ENCODE results near the gene GSG1.

GSG1 gene

DNA sequence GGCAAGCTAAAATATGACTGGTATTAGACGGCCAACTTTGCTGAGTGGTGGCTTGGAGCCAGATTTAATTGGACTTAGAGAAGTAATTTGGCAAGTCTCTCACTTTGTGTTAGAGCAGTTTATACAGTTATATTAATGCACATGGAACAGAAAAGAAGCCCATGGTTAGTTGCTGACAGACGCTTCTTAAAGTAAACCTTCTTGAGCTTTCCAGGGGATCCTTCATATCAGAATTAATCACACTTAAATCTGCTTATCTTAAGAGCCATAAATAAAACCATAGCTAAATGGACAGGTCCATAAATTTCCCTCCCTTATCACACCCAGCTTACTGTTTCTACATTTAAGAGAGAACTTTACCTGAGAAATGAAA lies 9.6 kb downstream of the GSG1 start:
- Mint-ChIP-seq H3K4me3 (no peak overlapping the region), H3K27ac (no peak overlapping the region)

GRCh38 chr12:13093191-13093847 lies 10.1 kb downstream of the GSG1 start:
- DNase-seq = no peak
- Mint-ChIP-seq H3K4me3 (no peak overlapping the region), H3K4me1 (peaks cover 13% of the 10 kb centered on the region), H3K27ac (no peak overlapping the region), H3K36me3 (ENCODE audit: low read depth) (peaks cover 6% of the 10 kb centered on the region), H3K9me3 (no peaks in the 10 kb centered on the region), H3K27me3 (ENCODE audit: low read depth, poor library complexity) (peaks cover 13% of the 10 kb centered on the region)
- TF ChIP-seq CTCF (IDR thresholded peaks at IDR 0.05) = no peak

More for the DNA sequence above, 9.6 kb downstream of the GSG1 start:
- H3K4me1 Mint-ChIP-seq = peaks cover 18% of the 10 kb centered on the region
- TF ChIP-seq CTCF (IDR thresholded peaks at IDR 0.05) = no peak
- H3K36me3 Mint-ChIP-seq (ENCODE audit: low read depth) = peaks cover 6% of the 10 kb centered on the region
- peaks cover 8% of the 10 kb centered on the region for H3K27me3 Mint-ChIP-seq (ENCODE audit: low read depth, poor library complexity)
- no peaks in the 10 kb centered on the region for H3K9me3 Mint-ChIP-seq
- no peak for DNase-seq

DNA sequence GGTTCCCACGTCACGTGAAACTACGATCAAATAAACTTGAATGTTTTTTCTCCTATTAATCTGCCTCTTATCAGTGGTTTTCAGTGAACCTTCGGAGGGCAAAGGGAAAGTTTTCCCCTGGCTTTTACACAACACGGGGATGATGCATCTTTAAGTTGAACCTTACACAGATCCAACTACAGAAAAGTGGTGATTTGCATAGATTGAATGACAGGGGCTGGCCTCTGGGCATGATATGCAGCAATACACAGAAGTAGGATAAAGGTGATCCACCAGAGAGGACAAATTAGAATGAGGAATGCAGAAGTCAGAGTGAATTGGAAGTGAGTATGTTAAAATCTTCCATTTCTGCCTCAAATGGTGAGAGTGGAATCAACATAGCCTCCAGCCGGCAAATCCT lies 11.6 kb downstream of the GSG1 start:
- Mint-ChIP-seq H3K36me3 (ENCODE audit: low read depth) (peaks cover 10% of the 10 kb centered on the region), H3K27ac (peak overlapping the region; percentile 60), H3K4me3 (no peak overlapping the region), H3K4me1 (peaks cover 4% of the 10 kb centered on the region), H3K9me3 (no peaks in the 10 kb centered on the region), H3K27me3 (ENCODE audit: low read depth, poor library complexity) (peaks cover 18% of the 10 kb centered on the region)
- no peak for DNase-seq
- TF ChIP-seq CTCF (IDR thresholded peaks at IDR 0.05) = no peak

- H3K4me3 Mint-ChIP-seq = no peak overlapping the region
- peaks cover 17% of the 10 kb centered on the region for H3K36me3 Mint-ChIP-seq (ENCODE audit: low read depth)
- DNase-seq = no peak
- H3K4me1 Mint-ChIP-seq = peaks cover 15% of the 10 kb centered on the region
- no peak for TF ChIP-seq CTCF (IDR thresholded peaks at IDR 0.05)
- no peaks in the 10 kb centered on the region for H3K9me3 Mint-ChIP-seq
- no peak overlapping the region for H3K27ac Mint-ChIP-seq
- H3K27me3 Mint-ChIP-seq (ENCODE audit: low read depth, poor library complexity) = peaks cover 18% of the 10 kb centered on the region
Measured at GRCh38 chr12:13090054-13090453, 13.4 kb downstream of the GSG1 start.

DNA sequence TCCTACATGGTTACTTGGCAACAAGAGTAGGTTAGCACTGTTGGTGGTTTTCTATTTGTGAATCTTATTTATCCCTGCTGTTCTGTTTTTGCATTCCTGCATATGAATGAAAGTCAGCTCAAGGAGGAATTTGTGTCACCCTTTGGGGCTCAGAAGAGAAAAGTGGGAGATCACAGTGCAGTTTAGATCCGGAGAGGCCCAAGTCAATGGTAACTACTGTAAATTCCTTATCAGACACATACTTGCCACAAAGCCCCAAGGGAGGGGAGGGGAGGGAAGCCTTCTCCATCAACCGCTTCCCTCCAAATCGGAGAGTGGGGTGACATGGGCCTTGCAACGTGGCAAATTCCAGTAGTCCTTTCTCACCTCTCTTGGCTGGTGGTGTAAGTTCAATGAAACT lies 15.0 kb downstream of the GSG1 start:
- Mint-ChIP-seq H3K9me3 (no peaks in the 10 kb centered on the region), H3K27ac (no peak overlapping the region), H3K4me1 (peaks cover 15% of the 10 kb centered on the region), H3K36me3 (ENCODE audit: low read depth) (peaks cover 29% of the 10 kb centered on the region), H3K27me3 (ENCODE audit: low read depth, poor library complexity) (peaks cover 18% of the 10 kb centered on the region), H3K4me3 (no peak overlapping the region)
- no peak for TF ChIP-seq CTCF (IDR thresholded peaks at IDR 0.05)
- DNase-seq = no peak

- DNase-seq = no peak
- TF ChIP-seq CTCF (IDR thresholded peaks at IDR 0.05) = no peak
- Mint-ChIP-seq H3K4me3 (no peak overlapping the region), H3K27me3 (ENCODE audit: low read depth, poor library complexity) (peaks cover 18% of the 10 kb centered on the region), H3K4me1 (peaks cover 15% of the 10 kb centered on the region), H3K9me3 (no peaks in the 10 kb centered on the region), H3K36me3 (ENCODE audit: low read depth) (peaks cover 35% of the 10 kb centered on the region), H3K27ac (no peak overlapping the region)
Measured at GRCh38 chr12:13087766-13088165, 15.7 kb downstream of the GSG1 start.

Data from nephron progenitor cell (in vitro differentiated cells).